HG03066 (cell line): ENCODE measurements around the gene DAAM1.
A peak's percentile ranks its signal among the peaks of the same experiment; 100 is the strongest.

Experiments
- ATAC-seq: cut with Tn5 transposase; IDR thresholded peaks from one replicate; pipeline ENCODE4 v1.9.1; 2021; ENCODE audit warnings: low read depth; ENCODE audit not compliant: unreplicated experiment

DAAM1 gene

DNA sequence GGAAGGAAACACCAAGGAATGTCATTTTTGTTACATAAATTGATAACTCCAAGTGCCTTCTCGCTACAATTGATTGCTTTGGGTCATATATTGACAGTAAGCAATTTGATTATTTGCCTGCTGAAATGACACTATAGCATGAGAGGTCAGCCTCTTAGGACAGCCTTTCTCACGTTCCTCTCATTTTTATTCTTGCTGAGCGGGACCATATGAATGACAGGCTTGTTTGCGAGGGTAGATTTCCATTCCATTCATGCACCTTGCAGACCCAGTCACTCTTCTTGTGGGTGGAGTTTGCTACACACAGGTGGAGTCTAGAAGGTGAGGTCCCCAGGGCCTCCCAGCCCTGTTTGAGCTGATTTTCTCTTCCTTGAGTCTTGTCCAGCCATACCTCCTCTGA is 27.3 kb downstream of the DAAM1 start:
- ATAC-seq = no peak

DNA sequence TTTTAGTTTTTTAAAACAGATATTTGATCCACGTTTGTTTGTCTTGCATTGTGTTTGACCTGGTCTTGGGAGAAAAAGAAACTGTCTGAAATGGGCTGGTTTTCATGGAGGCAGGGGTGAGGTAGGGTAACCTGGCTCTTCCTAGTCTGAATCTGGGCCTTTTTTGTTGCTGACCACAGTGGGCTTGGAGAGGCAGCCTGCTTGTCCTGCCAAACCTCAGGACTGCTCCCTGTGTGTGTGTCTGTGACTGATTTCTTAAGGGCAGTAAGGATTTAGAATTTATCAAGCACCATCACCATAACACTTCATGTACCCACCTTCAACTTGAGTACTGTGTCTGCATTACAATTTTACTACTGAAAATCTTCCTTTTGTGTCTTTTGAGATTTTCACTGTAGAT is 28.5 kb downstream of the DAAM1 start:
- no peak for ATAC-seq

- ATAC-seq = no peak
Observed at GRCh38 chr14:59221568-59221967, 33.1 kb downstream of the DAAM1 start.

DNA sequence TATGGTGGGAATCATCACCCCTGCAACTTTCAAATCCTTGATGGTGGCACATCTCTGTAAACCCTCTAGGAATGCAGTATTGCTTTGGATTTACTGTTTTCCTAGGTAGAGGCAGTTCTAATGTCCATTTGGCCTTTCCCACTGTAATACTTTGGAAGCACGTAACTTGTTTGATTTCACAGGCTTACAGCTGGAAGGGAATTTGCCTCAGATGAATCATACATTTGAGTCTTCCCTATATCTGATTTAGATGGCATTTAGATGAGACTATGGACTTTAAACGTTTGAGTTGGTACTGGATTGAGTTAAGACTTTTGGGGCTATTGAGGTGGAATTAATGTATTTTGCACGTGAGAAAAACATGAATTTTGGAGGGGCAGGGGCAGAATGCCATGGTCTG is 35.9 kb downstream of the DAAM1 start:
- ATAC-seq = no peak

- no peak for ATAC-seq
Observed at GRCh38 chr14:59225281-59225680, 36.8 kb downstream of the DAAM1 start.

- no peak for ATAC-seq
Observed at GRCh38 chr14:59228421-59228820, 40.0 kb downstream of the DAAM1 start.

DNA sequence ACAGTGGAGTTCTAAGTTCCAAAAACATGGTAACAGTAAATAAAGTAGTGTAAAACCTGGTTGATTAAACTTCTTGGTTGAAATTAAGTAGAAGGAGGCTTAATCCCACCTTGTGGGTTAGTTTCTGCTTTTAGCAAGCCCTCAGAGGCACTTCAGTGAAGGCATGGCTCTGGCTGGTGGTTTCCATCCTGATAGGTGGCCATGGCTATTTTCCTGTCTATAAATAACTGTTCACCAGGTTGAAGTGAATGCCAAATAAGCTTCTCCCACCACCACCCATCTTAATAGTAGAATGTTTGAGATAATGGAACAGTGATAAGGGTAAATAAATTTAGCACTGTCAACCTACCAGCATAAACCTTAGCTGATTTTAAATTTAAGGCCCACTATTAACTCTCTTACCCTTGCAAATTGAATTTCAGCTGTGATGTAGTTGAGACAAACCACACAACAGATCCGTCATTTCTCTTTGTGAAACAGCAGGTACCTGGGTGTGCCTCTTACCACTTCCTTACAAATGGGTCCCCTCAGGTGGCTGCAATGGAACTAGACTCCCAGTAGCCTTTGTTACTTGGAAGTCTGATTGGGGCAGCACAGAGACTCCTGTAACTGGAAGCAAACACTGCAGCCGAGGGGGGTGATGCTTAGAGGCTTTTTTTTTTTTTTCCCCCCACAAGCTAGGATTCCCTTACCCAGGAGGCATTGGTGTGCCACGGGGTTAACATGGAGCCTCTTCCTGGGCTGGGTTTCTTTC is 41.4 kb downstream of the DAAM1 start:
- ATAC-seq = no peak

GRCh38 chr14:59236195-59236594 is 47.7 kb downstream of the DAAM1 start:
- ATAC-seq = no peak

GRCh38 chr14:59238216-59238615 is 49.7 kb downstream of the DAAM1 start:
- no peak for ATAC-seq

DNA sequence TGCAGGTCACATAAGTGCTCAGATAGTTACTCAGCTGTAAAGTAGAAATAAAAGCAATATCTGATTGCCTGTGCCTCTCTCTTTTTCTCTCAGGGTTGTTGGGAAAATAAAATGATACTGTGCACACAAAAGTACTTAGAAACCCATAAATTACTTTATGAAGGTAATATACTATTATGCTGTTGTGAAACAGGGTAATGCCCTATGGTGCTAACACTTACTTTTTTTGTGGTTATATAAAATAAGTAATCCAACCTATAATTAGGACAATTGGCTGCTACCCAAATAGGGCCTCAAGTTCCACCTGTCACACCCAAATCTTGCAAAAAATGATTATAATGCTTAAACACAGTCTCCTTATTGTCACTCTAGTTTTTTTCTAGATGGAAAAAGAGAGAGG is 50.6 kb downstream of the DAAM1 start:
- no peak for ATAC-seq

GRCh38 chr14:59240356-59240755 is 51.9 kb downstream of the DAAM1 start:
- ATAC-seq = peak; percentile 80

DNA sequence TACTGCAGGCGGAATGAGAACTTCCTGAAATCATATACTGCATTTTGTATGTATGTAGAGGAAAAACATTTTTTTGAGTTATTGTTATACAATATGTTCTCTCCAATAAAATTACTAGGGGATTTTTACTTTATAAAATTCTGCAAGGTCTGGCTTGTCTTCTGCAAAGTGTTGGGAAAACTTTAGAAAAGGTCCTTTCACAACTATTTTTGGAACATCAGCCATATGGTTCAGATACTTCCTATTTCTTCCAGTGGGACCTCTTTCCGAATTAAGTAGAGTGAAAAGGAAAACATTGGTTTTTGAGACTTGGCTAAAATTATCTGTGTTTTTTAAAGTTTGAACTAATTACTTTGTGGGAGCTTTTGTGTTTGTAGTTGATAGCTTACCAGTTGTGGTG is 52.7 kb downstream of the DAAM1 start:
- ATAC-seq = no peak

DNA sequence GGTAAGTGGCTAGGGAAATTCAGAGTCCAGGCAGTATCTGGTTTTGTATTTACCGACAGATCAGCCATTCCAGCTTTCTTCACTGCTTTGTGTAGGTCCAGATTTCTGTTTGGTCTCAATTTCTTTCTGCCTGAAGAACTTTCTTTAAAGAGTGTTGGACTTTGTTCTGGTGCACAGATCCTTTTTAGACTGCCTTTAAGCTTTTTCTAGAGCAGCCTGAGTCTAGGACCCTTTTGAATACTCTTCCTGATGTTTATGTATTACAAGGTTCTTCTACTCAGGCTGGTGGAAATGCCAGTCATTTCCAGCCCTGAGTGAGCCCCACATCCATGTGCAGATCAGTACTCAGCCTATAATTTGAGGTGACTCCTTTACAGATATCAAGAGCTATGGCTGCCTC is 54.7 kb downstream of the DAAM1 start:
- no peak for ATAC-seq

- no peak for ATAC-seq
Observed at GRCh38 chr14:59244581-59244980, 56.1 kb downstream of the DAAM1 start.

DNA sequence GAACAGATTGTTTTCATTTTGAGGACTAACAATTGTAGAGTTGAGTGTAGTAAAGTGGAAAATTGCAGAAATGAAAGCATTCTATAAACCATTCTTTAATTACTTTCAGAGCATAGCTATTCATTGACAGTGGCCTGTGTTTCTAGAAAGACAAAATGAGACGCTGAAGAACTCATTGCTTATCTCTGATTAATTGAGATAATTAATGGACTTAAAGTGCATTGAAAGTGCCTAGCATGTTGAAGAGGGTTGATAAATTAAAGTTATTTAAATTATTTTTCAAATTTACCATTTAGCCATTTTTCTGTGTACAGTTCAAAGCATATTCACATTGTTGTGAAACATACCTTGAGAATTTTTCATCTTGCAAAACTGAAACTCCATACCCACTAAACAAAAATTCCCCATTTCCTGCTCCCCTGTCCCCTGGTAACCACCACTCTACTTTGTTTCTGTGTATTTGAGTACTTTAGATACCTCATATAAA is 57.4 kb downstream of the DAAM1 start:
- peak; percentile 70 for ATAC-seq

GRCh38 chr14:59246566-59246965 is 58.1 kb downstream of the DAAM1 start:
- no peak for ATAC-seq

DNA sequence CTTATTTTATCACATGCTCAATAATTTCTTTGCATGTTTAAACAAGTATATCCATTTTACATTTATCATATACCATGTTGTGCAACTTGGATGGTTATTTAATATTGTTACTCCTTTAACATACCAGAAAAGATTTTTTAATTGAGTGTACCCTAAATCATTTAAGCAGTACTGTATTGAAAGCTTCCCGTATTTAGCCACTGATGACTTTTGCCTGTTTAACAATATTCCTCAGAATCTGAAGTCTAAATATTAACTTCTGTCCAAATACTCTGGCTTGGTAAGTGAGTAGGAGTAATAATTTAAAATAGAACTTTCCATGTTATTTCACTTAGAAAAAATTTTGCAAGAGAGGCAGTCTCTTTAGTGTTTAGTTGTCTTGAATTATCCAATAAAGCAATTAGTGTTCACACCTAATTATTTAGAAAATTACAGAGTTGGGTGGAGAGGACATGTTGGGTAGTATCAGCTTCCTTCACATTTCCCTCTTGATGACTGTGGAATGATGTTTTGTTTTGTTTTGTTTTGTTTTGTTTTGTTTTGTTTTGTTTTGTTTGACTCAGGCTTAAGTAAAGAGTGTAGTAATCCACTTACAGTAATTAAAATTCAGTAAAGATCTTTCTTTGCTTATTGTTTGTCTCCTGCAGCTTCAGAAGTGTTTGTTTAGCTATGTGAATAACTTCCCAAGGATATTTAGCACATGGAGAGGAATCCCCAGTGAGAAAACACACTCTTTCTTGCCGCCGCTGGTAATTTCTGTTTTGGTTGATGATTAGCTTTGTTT is 59.5 kb downstream of the DAAM1 start:
- ATAC-seq = no peak

GRCh38 chr14:59249029-59249428 is 60.6 kb downstream of the DAAM1 start:
- no peak for ATAC-seq

DNA sequence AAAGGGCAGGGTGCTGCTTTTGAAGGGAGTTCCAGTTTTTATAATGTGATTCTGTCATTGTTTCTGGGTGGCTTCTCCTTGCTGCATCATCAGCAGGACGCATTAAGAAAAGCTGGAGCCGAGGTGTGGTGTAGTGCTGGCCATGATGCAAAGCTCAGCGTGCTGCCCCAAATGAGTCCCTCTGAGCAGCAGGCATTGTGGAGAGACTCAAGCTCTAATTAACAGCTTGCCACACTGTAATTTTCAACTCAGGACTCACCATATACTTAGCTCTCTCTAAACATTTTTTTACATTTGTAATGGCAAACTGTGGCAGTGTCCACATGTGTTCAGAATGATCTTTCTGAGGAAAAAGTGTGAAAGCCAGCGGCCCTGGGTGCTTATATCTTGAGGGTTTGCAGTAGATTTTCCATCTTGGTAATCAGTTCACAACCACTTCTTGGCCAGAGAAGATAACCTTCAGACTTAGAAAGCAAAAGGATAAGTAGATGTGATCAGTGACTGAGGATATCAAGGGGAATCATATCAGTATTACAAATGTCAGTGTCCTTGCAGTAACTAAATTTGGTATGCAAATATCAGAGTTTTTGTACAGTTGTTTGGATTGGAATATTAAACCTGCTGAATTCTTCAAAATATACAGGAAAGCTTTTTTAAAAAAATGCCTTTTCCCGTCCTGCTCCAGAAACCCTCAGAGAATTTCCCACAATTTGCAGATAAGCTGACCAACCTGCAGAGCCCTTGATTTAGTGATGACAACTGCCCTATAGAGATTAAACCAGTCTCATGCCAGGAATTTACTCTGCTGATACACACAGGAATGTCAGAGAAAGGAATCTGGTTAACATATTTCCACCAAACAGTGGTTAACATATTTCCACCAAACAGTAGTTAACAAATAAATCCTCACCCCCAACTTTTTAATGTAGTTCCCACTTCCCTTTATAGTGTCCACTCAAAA is 63.6 kb downstream of the DAAM1 start:
- ATAC-seq = no peak

GRCh38 chr14:59252772-59253500 is 64.5 kb downstream of the DAAM1 start:
- ATAC-seq = no peak
